HepG2 (cell line): ENCODE measurements around the gene PLXNA4. TPM values are rescaled to one million over a fixed set of nuclear protein-coding genes. Genes with fewer than 3 reads are reported as not detected.

Source experiments
- ATAC-seq: fragments of 200-7000 bp; cut with Tn5 transposase; 3 replicates; pipeline ENCODE4 v1.9.1; 2020; ENCODE audit warnings: mild to moderate bottlenecking, moderate library complexity
- BruUV-seq: library from RNA; stranded (reverse); fragments of 400-500 nt; replicated peaks from 2 replicates; lab custom pipeline; 2021; lab: Mats Ljungman, UMichigan
- CTCF ChIA-PET: fragments of 300-600 bp; formaldehyde crosslinking; extraction: SDS; loops from one replicate; lab custom pipeline; 2021; ENCODE audit warnings: low total read pairs, inconsistent platforms, low intra/inter-chr PET ratio; lab: Yijun Ruan, JAX
- POLR2A ChIA-PET: fragments of 350-600 bp; sonication (Branson Sonifier 250); formaldehyde crosslinking; loops from one replicate; lab custom pipeline; 2020; ENCODE audit warnings: antibody characterized with exemption, inconsistent platforms; lab: Yijun Ruan, JAX
- DNase-seq: peaks from one replicate; pipeline ENCODE4 v3.0.0-alpha.2; 2015; ENCODE audit warnings: low spot score
- FAIRE-seq: peaks from 3 replicates; lab custom pipeline; 2011; peaks lifted over from hg19 to GRCh38; lab: Jason Lieb, UNC
- H2AFZ ChIP-seq: one replicate; pipeline ENCODE4 v1.6.1; 2011; ENCODE audit warnings: low read length, inconsistent platforms
- H3K27ac ChIP-seq: fragments of 300-600 bp; 3 replicates; pipeline ENCODE4 v1.8.0; 2011; ENCODE audit warnings: mixed run types, mild to moderate bottlenecking, mixed read lengths, low read length, inconsistent platforms; ENCODE audit not compliant: insufficient read depth; ENCODE audit errors: extremely low read length
- H3K27me3 ChIP-seq, 2 experiments: fragments of 200-600 bp in 1 of 2; 2 replicates in 1 of 2; 3 replicates in 1 of 2; pipeline versions ENCODE4 v1.6.0 to v1.8.0; 2011; ENCODE audit warnings: low read length in 2 of 2, mild to moderate bottlenecking in 2 of 2, moderate library complexity in 2 of 2, inconsistent platforms in 1 of 2; ENCODE audit not compliant: insufficient read depth in 2 of 2, control insufficient read depth in 1 of 2
- H3K36me3 ChIP-seq, 2 experiments: fragments of 200-600 bp in 1 of 2; replicated peaks in 1 of 2; 2 replicates in 1 of 2; 3 replicates in 1 of 2; pipeline versions ENCODE4 v1.5.1 to v1.8.0; 2011; ENCODE audit warnings: low read length in 2 of 2, inconsistent platforms in 1 of 2; ENCODE audit not compliant: insufficient read depth in 2 of 2, control insufficient read depth in 1 of 2
- H3K4me1 ChIP-seq: 2 replicates; pipeline ENCODE4 v1.5.1; 2012; ENCODE audit warnings: low read length, inconsistent platforms; ENCODE audit not compliant: insufficient read depth
- H3K4me2 ChIP-seq: 2 replicates; pipeline ENCODE4 v1.6.0; 2011; ENCODE audit warnings: low read depth, low read length, inconsistent platforms
- H3K4me3 ChIP-seq, 3 experiments: fragments of 200-600 bp in 1 of 3; sonication (generic), shearing (Covaris generic) in 1 of 3; replicated peaks in 1 of 3; 2 replicates each; pipeline ENCODE4 v1.5.1; 2011 to 2016; ENCODE audit warnings: low read length in 3 of 3, inconsistent platforms in 2 of 3, low read depth in 2 of 3, mild to moderate bottlenecking in 2 of 3, control low read depth in 1 of 3, mixed read lengths in 1 of 3; ENCODE audit not compliant: insufficient read depth in 1 of 3
- H3K79me2 ChIP-seq: one replicate; pipeline ENCODE4 v1.6.1; 2011; ENCODE audit warnings: low read length, inconsistent platforms; ENCODE audit not compliant: insufficient read depth
- H3K9ac ChIP-seq: 2 replicates; pipeline ENCODE4 v1.6.0; 2011; ENCODE audit warnings: mild to moderate bottlenecking, low read depth, low read length, inconsistent platforms; ENCODE audit not compliant: insufficient read depth
- H3K9me3 ChIP-seq: 2 replicates; pipeline ENCODE4 v1.5.1; 2012; ENCODE audit warnings: mild to moderate bottlenecking, low read length
- H4K20me1 ChIP-seq: 2 replicates; pipeline ENCODE4 v1.6.0; 2011; ENCODE audit warnings: inconsistent platforms, mild to moderate bottlenecking, low read length, moderate library complexity; ENCODE audit not compliant: insufficient read depth
- CEBPB ChIP-seq: IDR thresholded peaks from 2 replicates; pipeline ENCODE4 v1.6.1; 2011; ENCODE audit warnings: low read depth, low read length, improper control_type of control experiment, borderline replicate concordance
- NBN ChIP-seq: fragments of 450-650 bp; conservative IDR thresholded peaks from 2 replicates; pipeline ENCODE4 v1.6.1; 2017
- ZBTB40 ChIP-seq, 2 experiments: fragments of 450-650 bp in 1 of 2; sonication (generic) in 1 of 2; formaldehyde crosslinking in 1 of 2; IDR thresholded peaks; 2 replicates each; pipeline versions ENCODE4 v1.6.1 to v1.8.0; 2016 to 2022; ENCODE audit warnings: antibody characterized with exemption in 1 of 2, mild to moderate bottlenecking in 1 of 2, missing genetic modification reagents in 1 of 2
- ZNF251 ChIP-seq: sonication (generic); formaldehyde crosslinking; IDR thresholded peaks from 2 replicates; pipeline ENCODE4 v1.9.0; 2021; ENCODE audit warnings: mild to moderate bottlenecking, missing genetic modification reagents
- ZNF326 ChIP-seq: sonication (generic); formaldehyde crosslinking; IDR thresholded peaks from 2 replicates; pipeline ENCODE4 v1.4.0; 2020; ENCODE audit warnings: missing genetic modification reagents, borderline replicate concordance
- WGBS: methylation state at CpG from one replicate; pipeline ENCODE4 v1.1.6; 2017; ENCODE audit warnings: low lambda C conversion rate; 5-methylcytosine and 5-hydroxymethylcytosine counted together
- in situ Hi-C: cut with HindIII; loops from 2 replicates; pipeline ENCODE4 v1.10.0; 2017; ENCODE audit warnings: low pct_unique_long_range_greater_than_20kb; ENCODE audit not compliant: extremely low pct_ligation_motif_present
- intact Hi-C: fragments of 100-400 bp; cut with micrococcal nuclease; formaldehyde crosslinking; loops from one replicate; pipeline ENCODE4 v1.10.0; 2022; ENCODE audit not compliant: unreplicated experiment
- polyA plus RNA-seq, 8 experiments: library from polyadenylated mRNA; depleted of rRNA in 3 of 8; stranded (reverse) in 7 of 8; unstranded in 1 of 8; fragments of >200 nt; fragmentation: Illumina TruSeq in 4 of 8; extraction: Trizol in 4 of 8; gene quantifications; 2 replicates each; pipeline versions ENCODE4 v1.2.1 to v1.2.3, GENCODE V29; 2011 to 2016; ENCODE audit warnings: low read depth in 4 of 8, missing spikeins in 1 of 8, mixed read lengths in 1 of 8; ENCODE audit not compliant: insufficient read depth in 1 of 8
- total RNA-seq, 5 experiments: library from RNA; depleted of rRNA; stranded (reverse); fragments of >200 nt; fragmentation: Illumina TruSeq; extraction: Trizol; gene quantifications; 2 replicates each; pipeline ENCODE4 v1.2.3, GENCODE V29; 2016; ENCODE audit warnings: low read depth in 1 of 5

PLXNA4 gene
- total and polyA plus RNA-seq, 2 of the 13 experiments (the other 11 are each of a cell fraction or from before 2014, with no cell fraction given) = 0.01 to 0.04 TPM

- no peak for ATAC-seq
- in situ Hi-C loops = loop anchor here (5.0 kb wide), 1 partner anchor 243 kb away; no protein-coding TSS in a partner anchor
- Histone ChIP-seq H3K4me2 (no peak overlapping the region), H3K27ac (no peak overlapping the region), H3K36me3 (no peaks in the 10 kb centered on the region), H3K4me1 (no peaks in the 10 kb centered on the region), H3K79me2 (no peaks in the 10 kb centered on the region), H4K20me1 (no peaks in the 10 kb centered on the region), H3K27me3 (peaks cover 0 to 52% of the 10 kb centered on the region in 2 experiments; a peak in 3 of 5 replicates), H3K4me3 (no peak overlapping the region), H2AFZ (no peak overlapping the region), H3K9me3 (no peaks in the 10 kb centered on the region), H3K9ac (no peak overlapping the region)
- ChIA-PET CTCF (no interaction called here), POLR2A (no interaction called here)
- no peak for FAIRE-seq
- no peak for DNase-seq
- intact Hi-C loops = no loop called here
- TF ChIP-seq NBN = no peak
- TF ChIP-seq ZBTB40 (IDR thresholded peaks at IDR 0.05) = no peak
- no peak for TF ChIP-seq ZBTB40 (CRISPR knock-in tag; IDR thresholded peaks at IDR 0.05)
- TF ChIP-seq ZNF326 = no peak
- 0 out of 2 replicates have a peak, but pooled peaks have one; percentile 4 for TF ChIP-seq CEBPB
- TF ChIP-seq ZNF251 (CRISPR knock-in tag) = no peak
- 31% methylated on average over 9 of the region's 9 CpGs for WGBS
- no TSS peak for BruUV-seq
Observed at GRCh38 chr7:132569884-132570614, 6.2 kb downstream of the PLXNA4 start.
